NCI-H524 treated with DMSO at 0.1 percent for 48 hours (cell line): Measurements from ENCODE around the gene MN1.

Source experiments
- DNase-seq: peaks from one replicate; lab custom pipeline; 2025; lab: John Stamatoyannopoulos, UW

Gene MN1

DNA sequence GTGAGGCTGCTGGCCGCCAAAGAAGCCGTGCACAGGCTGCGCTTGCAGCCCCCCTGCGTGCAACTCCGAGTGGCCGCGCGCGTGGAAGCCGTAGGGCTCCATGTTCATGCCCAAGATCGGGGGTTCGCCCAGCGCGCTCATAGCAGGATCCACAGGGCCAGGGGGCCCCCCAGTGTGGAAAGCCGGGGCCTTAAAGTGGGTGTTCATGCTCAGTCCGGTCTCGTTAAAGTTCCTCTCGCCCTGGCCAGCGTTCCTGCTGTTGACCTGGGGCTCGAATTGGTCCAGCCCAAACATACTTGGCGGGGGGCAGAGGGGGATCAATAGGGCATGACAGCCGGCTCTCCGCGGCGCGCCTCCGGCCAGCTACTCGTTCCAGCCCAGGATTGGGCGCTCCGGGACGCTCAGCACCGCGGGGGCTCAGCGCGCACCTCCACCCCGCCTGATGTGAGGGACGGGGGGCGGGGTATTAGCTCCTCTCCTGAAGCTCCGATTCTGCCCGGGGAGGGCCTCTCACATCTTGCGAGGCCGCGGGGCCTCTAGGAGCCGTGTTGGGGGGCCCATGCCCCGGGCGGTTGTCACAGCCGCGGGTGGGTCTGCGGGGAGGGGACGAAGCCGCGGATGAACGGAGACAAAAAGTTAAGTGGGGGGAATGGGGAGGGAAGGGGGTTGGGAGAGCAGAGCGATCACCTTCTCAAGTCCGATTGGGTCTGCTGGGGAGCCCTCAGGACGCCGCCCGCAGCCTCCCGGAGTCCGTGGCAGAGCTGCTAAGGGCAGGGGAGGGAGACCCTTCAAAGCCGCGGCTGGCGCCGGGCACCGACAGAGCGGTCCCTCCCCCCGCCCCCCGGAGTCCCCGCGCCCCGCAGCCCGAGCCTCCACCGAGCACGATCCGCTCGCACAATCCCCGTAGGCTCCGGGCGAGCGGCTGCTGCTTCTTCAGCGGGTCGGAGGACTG lies 1.0 kb downstream of the MN1 start:
- DNase-seq: no peak

DNA sequence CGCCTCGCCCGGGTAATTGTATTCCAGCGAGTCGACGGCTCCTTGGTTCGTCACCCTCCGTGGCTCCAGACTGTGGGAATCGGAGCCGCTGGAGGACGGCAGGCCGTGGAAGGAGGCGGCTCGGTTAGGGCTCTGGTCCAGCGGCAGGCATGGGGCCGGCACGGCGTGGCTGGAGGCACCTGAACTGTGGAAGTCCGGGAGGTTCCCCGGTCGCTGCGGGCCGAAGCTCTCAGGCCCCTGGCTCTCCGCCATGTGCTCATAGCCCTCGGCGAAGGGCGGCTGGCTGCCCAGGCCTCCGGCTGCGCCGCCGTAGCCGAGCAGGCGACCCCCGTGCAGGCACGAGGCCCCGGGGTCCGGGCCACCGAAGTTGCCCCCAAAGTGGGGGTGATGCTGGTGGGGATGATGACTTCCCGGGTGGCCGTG lies 1.7 kb downstream of the MN1 start:
- no peak for DNase-seq

DNA sequence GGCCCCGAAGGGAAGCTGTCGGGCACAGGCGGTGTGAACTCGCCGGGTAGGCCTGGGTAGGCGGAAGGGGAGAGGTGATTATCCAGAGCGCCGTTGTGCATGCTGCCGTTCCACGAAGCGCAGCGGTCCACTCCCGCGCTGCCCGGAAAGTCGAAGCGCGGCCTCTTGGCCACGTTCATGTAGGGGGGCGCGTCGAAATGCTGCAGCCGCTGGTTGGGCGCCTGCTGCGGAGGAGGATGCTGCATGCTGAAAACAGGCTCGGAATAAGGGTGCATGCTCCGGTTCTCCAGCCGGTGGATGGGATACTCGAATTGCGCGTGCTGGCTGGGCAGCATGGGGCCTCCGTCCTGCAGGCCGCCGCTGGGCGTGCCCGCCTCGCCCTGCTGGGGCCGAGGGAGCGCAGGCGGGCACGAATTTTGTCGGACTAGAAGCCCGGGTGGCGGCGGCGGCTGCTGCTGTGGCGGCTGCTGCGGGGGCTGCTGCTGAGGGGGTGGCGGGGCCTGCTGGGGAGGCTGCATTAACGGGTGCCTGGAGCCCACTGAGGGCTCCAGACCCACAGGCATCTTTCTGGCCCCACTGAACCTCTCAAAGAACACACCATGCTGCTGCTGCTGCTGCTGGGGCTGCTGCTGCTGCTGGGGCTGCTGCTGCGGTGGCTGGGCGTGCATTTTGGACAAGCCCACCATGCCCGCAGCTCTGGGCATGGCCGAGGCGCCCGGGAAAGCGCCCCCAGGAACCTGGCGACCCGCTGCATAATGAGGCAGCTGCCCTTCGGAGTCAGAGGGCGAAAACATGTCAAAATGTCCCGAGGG lies 2.3 kb downstream of the MN1 start:
- no peak for DNase-seq

GRCh38 chr22:27798511-27799014 lies 3.0 kb downstream of the MN1 start:
- DNase-seq: no peak

DNA sequence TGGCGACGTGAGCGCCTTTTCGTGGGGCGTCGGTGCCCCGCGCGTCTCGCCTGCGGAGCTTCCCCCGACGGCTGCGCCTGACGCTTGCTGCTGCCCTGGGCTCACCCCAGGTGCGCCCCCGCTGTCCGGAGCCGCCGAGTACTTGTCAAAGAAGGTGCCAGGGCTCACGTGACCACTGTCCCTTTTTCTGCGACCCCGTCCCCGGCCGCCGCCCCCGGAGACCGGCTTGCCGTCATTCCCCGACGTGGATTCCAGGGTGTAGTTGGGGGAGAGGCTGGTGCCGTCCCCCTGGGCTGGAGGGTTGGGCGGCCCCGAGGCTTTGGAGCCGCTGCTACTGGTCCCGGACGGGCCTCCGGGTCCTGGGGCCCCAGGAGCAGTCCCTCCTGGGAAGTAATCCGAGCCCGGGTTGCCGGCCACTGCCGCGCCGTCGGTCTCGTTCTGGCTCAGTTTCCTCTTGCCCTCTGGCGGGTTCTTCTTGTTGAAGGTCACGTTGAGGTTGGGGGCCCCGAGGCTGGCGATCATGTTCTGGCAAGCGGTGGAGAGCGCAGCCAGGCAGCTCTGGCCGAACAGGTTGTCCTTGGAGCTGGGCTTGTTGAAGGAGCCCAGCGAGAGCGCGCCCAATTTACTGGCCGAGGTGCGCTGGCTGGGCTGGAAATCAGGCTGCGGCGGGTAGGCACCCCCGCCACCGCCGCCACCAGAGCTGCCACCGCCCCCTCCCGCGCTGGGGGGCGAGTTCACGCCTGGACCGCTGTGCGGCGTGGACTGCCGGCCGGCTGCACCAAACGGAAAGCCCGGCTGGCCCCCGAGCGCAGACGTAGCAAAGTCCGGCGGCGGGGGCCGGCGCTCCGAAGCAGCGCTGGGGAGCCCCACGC lies 3.8 kb downstream of the MN1 start:
- DNase-seq: no peak

GRCh38 chr22:27796829-27797519 lies 4.6 kb downstream of the MN1 start:
- DNase-seq: no peak

GRCh38 chr22:27795696-27796517 lies 5.6 kb downstream of the MN1 start:
- DNase-seq: no peak

DNA sequence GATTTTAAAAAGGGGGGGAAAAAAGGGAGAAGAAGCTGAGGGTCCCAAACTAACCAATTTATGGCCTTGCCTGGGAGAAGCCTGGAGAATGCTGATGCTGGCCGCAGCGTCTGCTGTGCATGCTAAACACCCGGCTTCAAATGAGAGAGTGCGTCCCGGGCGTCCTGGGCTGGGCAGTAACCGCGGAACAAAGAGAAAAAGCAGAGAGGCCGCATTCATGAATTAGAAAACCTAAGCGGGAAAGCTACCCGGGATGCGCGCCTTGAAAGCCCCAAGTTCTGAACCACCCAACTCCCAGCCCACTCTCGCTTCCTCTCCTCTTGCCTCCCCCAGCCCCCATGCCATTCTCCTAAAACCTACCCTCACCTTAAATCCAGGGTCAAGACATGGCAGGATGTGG lies 6.5 kb downstream of the MN1 start:
- DNase-seq: no peak

DNA sequence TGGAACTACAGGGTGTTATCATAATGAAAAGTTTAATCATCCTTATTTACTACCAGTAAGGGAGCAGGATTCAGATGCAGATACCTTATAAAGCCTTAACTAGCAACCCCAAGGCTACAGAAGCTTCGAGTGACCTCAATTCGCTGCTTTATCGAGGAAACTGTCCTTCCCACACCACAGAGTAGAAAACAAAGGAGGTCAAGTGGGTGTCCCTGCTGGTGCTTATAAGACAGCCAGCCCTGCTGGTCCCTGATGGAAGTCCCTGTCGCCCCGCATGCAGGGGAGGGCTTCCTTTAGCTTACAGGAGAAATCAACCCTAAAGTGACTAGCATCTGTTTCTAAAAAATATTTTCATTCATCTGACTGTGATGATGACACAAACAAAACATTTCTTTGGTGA lies 7.3 kb downstream of the MN1 start:
- no peak for DNase-seq

- DNase-seq: no peak
Observed at GRCh38 chr22:27793576-27793975, 8.0 kb downstream of the MN1 start.

DNA sequence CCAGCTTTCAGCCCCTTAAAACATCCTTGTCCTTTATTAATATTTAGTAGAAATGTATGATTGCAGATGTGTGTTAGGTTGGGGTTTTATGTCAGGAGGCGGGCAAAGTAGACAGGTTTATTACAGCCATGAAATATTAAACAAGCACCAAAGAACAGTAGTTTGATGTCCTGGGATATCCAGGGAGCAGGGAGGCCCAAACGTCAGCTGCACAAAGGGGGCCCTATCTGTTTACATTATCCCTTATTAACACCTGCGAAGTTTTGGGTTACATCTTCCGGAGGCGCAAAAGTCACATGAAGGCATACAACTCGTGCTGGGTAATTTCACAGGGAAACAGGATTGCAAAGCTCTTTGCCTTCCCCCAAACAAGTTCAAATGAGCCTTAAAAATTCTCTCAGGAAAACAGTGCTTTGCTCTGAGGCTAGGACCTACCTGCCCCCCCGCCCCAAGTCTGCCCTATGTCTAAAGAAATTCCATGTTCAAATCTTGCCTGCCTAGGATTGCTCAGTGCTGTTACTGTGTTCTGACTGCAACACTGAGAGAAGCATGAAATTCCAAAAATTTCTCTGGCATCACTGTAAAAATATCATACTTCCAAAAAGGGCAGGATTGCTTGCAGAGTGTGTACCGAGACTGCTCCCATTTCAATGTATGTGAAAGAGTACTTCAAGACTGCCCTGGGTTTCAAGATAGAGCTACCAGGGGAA lies 8.9 kb downstream of the MN1 start:
- no peak for DNase-seq

DNA sequence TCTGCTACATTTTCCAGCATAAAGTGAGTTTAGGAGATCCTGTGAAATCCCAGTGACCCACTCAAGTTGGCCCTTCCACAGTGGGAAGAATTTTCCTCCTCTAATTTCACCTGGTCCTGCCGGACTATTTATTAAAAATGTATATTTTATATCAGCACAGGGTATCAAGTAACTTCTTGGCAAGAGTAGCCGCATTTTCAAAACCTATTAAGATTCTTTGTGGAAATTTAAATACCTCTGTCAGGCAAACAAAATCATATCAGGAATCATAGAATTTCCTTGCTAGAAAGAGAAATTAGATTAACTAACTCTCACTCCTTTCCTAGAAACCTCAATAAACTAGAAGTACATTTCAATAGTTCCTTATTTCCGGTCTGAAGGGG lies 9.7 kb downstream of the MN1 start:
- DNase-seq: no peak

GRCh38 chr22:27791159-27791858 lies 10.2 kb downstream of the MN1 start:
- no peak for DNase-seq

- no peak for DNase-seq
Observed at GRCh38 chr22:27790376-27791158, 11.0 kb downstream of the MN1 start.

- DNase-seq: no peak
Observed at GRCh38 chr22:27788500-27789288, 12.9 kb downstream of the MN1 start.

DNA sequence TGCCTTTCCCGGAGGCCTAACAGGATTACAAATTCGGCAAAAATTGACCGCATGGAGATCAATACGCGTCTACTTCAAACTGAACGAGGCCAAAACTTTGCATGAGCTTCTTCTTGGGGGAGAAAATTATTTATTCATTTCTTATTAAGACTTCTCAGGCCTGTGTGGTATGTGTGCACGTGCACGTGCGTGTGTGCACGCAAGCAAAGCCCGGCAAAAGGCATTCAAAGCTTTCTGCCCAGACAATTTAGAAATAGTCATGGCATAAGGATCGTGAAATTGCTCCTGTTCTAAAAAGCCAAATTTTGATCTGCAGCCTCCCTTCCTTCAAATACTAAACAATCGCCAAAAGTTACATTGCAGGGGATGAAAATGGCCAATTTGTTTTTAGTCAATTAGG lies 14.6 kb downstream of the MN1 start:
- no peak for DNase-seq

- DNase-seq: no peak
Observed at GRCh38 chr22:27786291-27786932, 15.1 kb downstream of the MN1 start.
